Activated naive CD4-positive, alpha-beta T cell treated with anti-CD3 and anti-CD28 coated beads, Interleukin-2, amount 50 U/mL, for 72 hours (primary cell): ENCODE measurements around the gene PCDHGC5. TPM values are rescaled to one million over a fixed set of nuclear protein-coding genes. Genes with fewer than 3 reads are reported as not detected.

ENCODE experiments used
- ATAC-seq, 2 donors: fragments of 150-1000 bp; cut with Tn5 transposase; 2 replicates each; pipeline ENCODE4 v1.10.0; 2021; ENCODE audit warnings: mild to moderate bottlenecking in 2 of 2, moderate library complexity in 2 of 2
- DNase-seq, 2 donors: peaks; one replicate each; pipeline ENCODE4 v3.0.0; 2021 to 2022; ENCODE audit warnings: low spot score in 2 of 2
- H3K27ac Mint-ChIP-seq, 2 donors: one replicate each; pipeline ENCODE4 v1.8.0; 2022; ENCODE audit warnings: mild to moderate bottlenecking in 2 of 2, mixed read lengths in 2 of 2
- H3K36me3 Mint-ChIP-seq, 2 donors: one replicate each; pipeline ENCODE4 v1.8.0; 2022; ENCODE audit warnings: mixed read lengths in 2 of 2
- H3K9me3 Mint-ChIP-seq, 2 donors: one replicate each; pipeline ENCODE4 v1.8.0; 2022; ENCODE audit warnings: mixed read lengths in 2 of 2
- total RNA-seq, 2 donors: library from RNA; stranded (reverse); gene quantifications; one replicate each; pipeline ENCODE4 v1.2.3, GENCODE V29; 2022

PCDHGC5 gene
- total RNA-seq, 2 donors from 2014 or later, result not detected

DNA sequence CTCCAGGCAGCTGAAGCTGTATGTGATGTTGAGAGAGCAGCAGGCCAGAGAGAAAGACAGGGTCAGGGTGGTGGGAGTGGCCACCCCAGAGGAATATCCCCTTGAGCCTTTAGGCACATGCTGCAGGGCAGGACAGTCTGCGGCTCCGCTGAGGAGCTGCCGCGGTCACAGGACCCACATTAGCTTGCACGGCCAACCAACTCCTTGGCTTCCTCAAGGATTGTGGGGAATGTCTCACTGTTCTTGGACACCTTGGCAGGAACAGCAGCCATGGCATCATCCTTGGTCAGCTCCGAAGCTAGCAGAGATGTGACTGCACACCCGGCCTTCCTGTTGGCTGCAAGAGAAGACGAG is 27.8 kb downstream of the PCDHGC5 start:
- no peak for ATAC-seq
- peaks cover 25 to 47% of the 10 kb centered on the region in 2 donors for H3K36me3 Mint-ChIP-seq
- DNase-seq, result no peak
- H3K27ac Mint-ChIP-seq, result no peak overlapping the region
- no peaks in the 10 kb centered on the region for H3K9me3 Mint-ChIP-seq

- H3K27ac Mint-ChIP-seq, result no peak overlapping the region
These were observed 28.4 kb downstream of the PCDHGC5 start for GRCh38 chr5:141517312-141517711.

DNA sequence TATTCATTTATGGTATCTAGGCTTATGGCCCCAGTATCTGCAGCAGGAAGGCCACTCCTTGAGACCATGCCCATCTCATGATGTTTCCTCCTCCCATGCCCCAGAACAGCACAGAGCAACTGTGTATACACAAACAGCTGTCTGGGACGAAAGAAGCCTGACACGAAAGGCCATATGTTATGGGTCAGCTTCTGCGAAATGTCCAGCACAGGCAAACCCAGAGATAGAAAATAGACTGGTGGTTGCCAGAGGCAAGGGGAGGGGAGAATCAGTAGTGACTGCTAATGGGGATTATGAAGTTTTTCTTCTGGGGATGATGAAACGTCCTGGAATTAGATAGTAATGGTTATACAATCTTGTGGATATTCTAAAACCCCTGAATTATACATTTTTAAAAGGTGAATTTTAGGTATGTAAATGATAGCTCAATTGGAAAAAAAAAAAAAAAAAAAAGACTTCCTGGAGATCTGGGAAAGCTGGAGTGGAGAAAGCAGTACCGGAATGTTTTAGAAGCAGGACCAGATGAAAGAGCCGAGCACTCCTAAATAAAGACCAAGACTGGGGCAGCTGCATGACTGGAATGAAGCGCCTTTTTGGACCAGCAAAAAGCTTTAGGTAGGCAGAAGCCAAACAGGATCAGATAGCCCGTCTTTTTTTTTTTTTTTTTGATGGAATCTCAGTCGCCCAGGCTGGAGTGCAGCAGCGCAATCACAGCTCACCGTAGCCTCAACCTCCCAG is 29.2 kb downstream of the PCDHGC5 start:
- ATAC-seq, result no peak
- H3K27ac Mint-ChIP-seq, result no peak overlapping the region

More at GRCh38 chr5:141517312-141517711, 28.4 kb downstream of the PCDHGC5 start:
- DNase-seq, result no peak
- no peak for ATAC-seq
- Mint-ChIP-seq H3K36me3 (peaks cover 25 to 47% of the 10 kb centered on the region in 2 donors), H3K9me3 (no peaks in the 10 kb centered on the region)

DNA sequence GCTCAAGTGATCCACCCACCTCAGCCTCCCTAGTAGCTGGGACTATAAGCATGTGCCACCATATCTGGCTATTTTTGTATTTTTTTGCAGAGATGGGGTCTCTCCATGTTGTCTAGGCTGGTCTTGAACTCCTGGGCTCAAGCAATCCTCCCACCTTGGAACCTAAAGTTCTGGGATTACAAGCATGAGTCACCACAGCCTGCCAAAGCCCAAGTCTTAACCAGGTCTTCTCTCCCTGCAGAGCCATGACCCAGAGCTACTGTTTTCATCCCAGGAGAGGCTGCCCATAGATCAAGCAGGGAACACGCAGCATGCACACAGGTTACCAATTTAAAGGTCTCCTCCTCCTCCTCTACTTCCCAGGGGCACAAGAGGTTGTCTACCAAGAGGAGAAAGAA is 29.7 kb downstream of the PCDHGC5 start:
- H3K36me3 Mint-ChIP-seq, result peaks cover 25 to 39% of the 10 kb centered on the region in 2 donors
- H3K9me3 Mint-ChIP-seq, result no peaks in the 10 kb centered on the region
- no peak overlapping the region for H3K27ac Mint-ChIP-seq
- DNase-seq (no peak), ATAC-seq (no peak)

More for the DNA sequence above, 29.2 kb downstream of the PCDHGC5 start:
- H3K9me3 Mint-ChIP-seq, result no peaks in the 10 kb centered on the region
- DNase-seq, result no peak
- peaks cover 25 to 43% of the 10 kb centered on the region in 2 donors for H3K36me3 Mint-ChIP-seq

- peaks cover 34 to 43% of the 10 kb centered on the region in 2 donors for H3K36me3 Mint-ChIP-seq
- no peak for DNase-seq
- ATAC-seq, result no peak
- H3K9me3 Mint-ChIP-seq, result no peaks in the 10 kb centered on the region
- H3K27ac Mint-ChIP-seq, result peak overlapping the region in 1 of 2 donors; percentile 79
These were observed 31.0 kb downstream of the PCDHGC5 start for GRCh38 chr5:141519605-141520565.

- peaks cover 28 to 36% of the 10 kb centered on the region in 2 donors for H3K36me3 Mint-ChIP-seq
- DNase-seq (no peak), ATAC-seq (peak; percentile 82 to 85)
- no peaks in the 10 kb centered on the region for H3K9me3 Mint-ChIP-seq
- H3K27ac Mint-ChIP-seq, result peak overlapping the region; percentile 13 to 79
These were observed 32.4 kb downstream of the PCDHGC5 start for GRCh38 chr5:141521244-141521781.

GRCh38 chr5:141522301-141522700 is 33.4 kb downstream of the PCDHGC5 start:
- ATAC-seq (no peak), DNase-seq (no peak)
- Mint-ChIP-seq H3K9me3 (no peaks in the 10 kb centered on the region), H3K27ac (peak overlapping the region in 1 of 2 donors; percentile 79), H3K36me3 (peaks cover 21 to 36% of the 10 kb centered on the region in 2 donors)

DNA sequence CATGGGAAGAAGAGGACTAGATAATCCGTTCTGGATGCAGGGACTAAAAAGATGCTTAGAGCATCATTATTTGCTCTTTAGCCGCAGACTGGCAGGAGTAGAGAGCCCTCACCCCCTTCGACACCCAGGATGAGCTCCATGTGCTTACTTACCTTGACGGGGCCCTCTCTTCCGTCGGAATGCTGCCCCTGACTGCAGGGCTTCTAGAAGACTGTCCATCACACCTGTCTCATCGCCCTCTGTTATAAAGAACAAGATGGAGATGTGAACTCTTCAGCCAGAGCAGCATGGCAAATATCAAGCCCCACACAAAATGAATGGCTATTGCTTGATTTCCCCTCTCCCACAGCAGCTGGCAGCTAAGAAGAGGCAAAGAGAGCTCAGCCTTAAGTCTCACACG is 35.1 kb downstream of the PCDHGC5 start:
- Mint-ChIP-seq H3K27ac (no peak overlapping the region), H3K9me3 (no peaks in the 10 kb centered on the region), H3K36me3 (peaks cover 27 to 34% of the 10 kb centered on the region in 2 donors)
- DNase-seq, result no peak
- no peak for ATAC-seq

GRCh38 chr5:141524604-141525597 is 36.0 kb downstream of the PCDHGC5 start:
- H3K36me3 Mint-ChIP-seq, result peaks cover 23 to 30% of the 10 kb centered on the region in 2 donors
- peak overlapping the region in 1 of 2 donors; percentile 12 for H3K27ac Mint-ChIP-seq
- no peaks in the 10 kb centered on the region for H3K9me3 Mint-ChIP-seq
- peak; percentile 57 to 61 for ATAC-seq
- DNase-seq, result peak in 1 of 2 donors; percentile 46

- no peaks in the 10 kb centered on the region for H3K9me3 Mint-ChIP-seq
- DNase-seq (no peak), ATAC-seq (no peak)
- peaks cover 22 to 23% of the 10 kb centered on the region in 2 donors for H3K36me3 Mint-ChIP-seq
- peak overlapping the region; percentile 12 to 83 for H3K27ac Mint-ChIP-seq
These were observed 36.8 kb downstream of the PCDHGC5 start for GRCh38 chr5:141525653-141526052.

DNA sequence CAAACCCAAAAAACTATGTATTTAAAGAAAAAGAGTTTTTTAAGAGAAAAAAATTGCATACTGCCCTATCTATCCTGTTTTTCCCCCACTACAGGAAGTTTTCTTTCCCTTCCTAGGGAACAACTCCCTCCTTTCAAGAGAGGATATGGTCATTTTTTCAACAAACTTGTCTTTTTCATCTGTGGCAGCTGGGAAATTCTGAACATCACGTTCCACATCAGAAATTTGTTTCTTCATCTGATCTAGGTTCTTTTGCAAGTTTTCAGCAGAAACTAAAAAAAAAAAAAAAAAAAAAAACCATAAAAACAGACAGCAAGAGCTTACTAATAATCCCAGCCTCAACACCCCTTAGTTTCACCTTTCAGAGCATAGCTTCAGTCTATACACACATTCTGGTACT is 38.5 kb downstream of the PCDHGC5 start:
- Mint-ChIP-seq H3K9me3 (no peaks in the 10 kb centered on the region), H3K27ac (peak overlapping the region in 1 of 2 donors; percentile 61), H3K36me3 (peaks cover 13 to 15% of the 10 kb centered on the region in 2 donors)
- ATAC-seq (no peak), DNase-seq (no peak)

GRCh38 chr5:141528291-141528984 is 39.6 kb downstream of the PCDHGC5 start:
- Mint-ChIP-seq H3K27ac (peak overlapping the region; percentile 3 to 12), H3K36me3 (peaks cover 13 to 15% of the 10 kb centered on the region in 2 donors), H3K9me3 (no peaks in the 10 kb centered on the region)
- DNase-seq (no peak), ATAC-seq (no peak)

- H3K27ac Mint-ChIP-seq, result peak overlapping the region; percentile 3 to 14
- H3K9me3 Mint-ChIP-seq, result no peaks in the 10 kb centered on the region
- H3K36me3 Mint-ChIP-seq, result peaks cover 14% of the 10 kb centered on the region in 2 donors
- peak in 1 of 2 donors; percentile 23 for ATAC-seq
- no peak for DNase-seq
These were observed 40.1 kb downstream of the PCDHGC5 start for GRCh38 chr5:141529002-141529401.

DNA sequence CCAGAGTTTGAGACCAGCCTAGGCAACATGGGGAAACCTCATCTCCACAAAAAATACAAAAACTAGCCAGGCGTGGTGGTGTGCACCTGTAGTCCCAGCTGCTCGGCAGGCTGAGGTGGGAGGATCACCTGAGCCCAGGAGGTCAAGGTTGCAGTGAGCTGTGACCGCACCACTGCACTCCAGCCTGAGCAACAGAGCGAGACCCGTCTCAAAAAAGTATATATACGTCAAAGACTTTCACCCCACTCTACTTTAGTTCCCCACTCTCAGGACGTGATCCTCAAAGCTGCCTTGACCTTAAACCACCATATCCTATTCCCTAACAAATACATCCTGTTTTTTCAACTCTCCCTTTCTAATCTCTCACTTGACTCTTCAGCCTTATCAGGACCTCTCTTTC is 41.0 kb downstream of the PCDHGC5 start:
- DNase-seq, result no peak
- H3K36me3 Mint-ChIP-seq, result peaks cover 12 to 17% of the 10 kb centered on the region in 2 donors
- H3K27ac Mint-ChIP-seq, result no peak overlapping the region
- ATAC-seq, result no peak
- no peaks in the 10 kb centered on the region for H3K9me3 Mint-ChIP-seq

DNA sequence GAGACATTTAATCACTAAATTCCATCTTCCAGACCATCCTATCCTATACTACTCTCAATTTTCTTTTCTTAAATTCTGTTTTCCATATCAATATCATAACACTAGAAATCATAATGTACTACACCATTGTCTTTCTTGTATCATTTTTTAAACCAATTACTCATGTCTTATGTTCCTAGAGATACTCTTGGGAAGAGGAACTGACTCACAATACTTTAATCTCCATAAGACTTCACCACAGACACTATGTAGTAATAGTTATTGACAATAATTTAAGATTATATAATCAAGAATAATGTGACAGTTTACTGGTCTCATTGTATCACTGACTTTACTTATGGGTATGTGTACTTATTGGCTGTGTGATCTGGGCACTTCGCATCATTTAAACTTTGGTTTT is 43.8 kb downstream of the PCDHGC5 start:
- DNase-seq (no peak), ATAC-seq (no peak)
- no peaks in the 10 kb centered on the region for H3K9me3 Mint-ChIP-seq
- H3K36me3 Mint-ChIP-seq, result peaks cover 12 to 26% of the 10 kb centered on the region in 2 donors
- no peak overlapping the region for H3K27ac Mint-ChIP-seq
